Uterus (tissue), 2 donors: ENCODE results near the gene ZNF106.

ENCODE experiments used
- POLR2A ChIP-seq, 2 donors: fragments of 450-650 bp; IDR thresholded peaks; one replicate each; pipeline ENCODE4 v1.6.1; 2016; ENCODE audit warnings: antibody characterized with exemption in 2 of 2, mild to moderate bottlenecking in 1 of 2, moderate library complexity in 1 of 2
- TF ChIP-seq, protein P1 (sequence below), 4 experiments: fragments of 200-600 bp in 2 of 4; fragments of 450-650 bp in 2 of 4; sonication (generic) in 2 of 4; IDR thresholded peaks; one replicate each; pipeline ENCODE4 v1.5.1; 2016 to 2019; ENCODE audit warnings: antibody characterized with exemption in 4 of 4, mild to moderate bottlenecking in 2 of 4, moderate library complexity in 1 of 4

DNA sequence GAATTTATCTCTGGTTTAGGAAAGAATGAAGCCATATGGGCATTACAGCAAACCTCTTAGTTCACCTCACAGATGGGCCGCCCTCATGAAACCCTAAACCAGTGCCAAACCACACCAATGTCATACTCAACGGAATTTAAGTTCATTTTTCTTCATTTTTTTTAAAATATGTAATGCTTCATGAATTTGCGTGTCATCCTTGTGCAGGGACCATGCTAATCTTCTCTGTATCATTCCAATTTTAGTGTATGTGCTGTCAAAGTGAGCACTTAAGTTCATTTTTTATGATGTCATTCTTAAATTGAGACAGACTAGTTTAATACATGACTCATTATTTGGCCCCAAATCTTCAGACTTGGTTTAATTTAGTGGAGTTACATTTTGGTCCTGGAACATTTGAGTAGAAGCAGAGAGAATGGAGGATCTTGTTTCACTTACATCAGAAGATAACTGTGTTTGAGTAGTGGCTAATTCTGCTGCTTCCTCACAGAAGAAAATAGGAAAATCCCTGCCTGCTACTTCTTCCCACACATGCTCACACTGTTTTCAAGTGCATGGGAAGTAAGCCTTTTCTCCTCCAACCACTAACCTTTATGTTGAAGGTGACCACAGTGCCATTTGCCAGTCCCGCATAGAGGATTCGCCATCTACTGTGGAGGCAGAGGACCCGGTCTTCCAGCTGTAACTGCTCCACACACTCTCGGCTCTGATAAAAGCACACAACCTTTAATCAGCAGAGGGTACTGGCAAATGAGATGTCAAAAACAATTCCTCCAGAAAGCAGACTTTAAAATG lies 63.3 kb downstream of the ZNF106 start:
- TF ChIP-seq POLR2A (IDR thresholded peaks at IDR 0.05) = no peak
- TF ChIP-seq, protein P1, sequence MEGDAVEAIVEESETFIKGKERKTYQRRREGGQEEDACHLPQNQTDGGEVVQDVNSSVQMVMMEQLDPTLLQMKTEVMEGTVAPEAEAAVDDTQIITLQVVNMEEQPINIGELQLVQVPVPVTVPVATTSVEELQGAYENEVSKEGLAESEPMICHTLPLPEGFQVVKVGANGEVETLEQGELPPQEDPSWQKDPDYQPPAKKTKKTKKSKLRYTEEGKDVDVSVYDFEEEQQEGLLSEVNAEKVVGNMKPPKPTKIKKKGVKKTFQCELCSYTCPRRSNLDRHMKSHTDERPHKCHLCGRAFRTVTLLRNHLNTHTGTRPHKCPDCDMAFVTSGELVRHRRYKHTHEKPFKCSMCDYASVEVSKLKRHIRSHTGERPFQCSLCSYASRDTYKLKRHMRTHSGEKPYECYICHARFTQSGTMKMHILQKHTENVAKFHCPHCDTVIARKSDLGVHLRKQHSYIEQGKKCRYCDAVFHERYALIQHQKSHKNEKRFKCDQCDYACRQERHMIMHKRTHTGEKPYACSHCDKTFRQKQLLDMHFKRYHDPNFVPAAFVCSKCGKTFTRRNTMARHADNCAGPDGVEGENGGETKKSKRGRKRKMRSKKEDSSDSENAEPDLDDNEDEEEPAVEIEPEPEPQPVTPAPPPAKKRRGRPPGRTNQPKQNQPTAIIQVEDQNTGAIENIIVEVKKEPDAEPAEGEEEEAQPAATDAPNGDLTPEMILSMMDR (IDR thresholded peaks at IDR 0.05) = no peak
